KMS-11 (cell line): ENCODE results near the gene FKBP2.

ENCODE experiments used
- H2AFZ ChIP-seq: fragments of 200-600 bp; sonication (generic); 2 replicates; pipeline ENCODE4 v1.6.1; 2016; ENCODE audit warnings: antibody characterized with exemption, mixed run types, low read depth
- H3K27ac ChIP-seq: fragments of 200-600 bp; sonication (generic); 2 replicates; pipeline ENCODE4 v1.6.1; 2016; ENCODE audit warnings: mild to moderate bottlenecking, mixed run types
- H3K27me3 ChIP-seq: fragments of 200-600 bp; sonication (generic); 2 replicates; pipeline ENCODE4 v1.6.1; 2017; ENCODE audit warnings: mild to moderate bottlenecking, low read depth, mixed run types, moderate library complexity; ENCODE audit not compliant: insufficient read depth
- H3K36me3 ChIP-seq: fragments of 200-600 bp; sonication (generic); 2 replicates; pipeline ENCODE4 v1.6.1; 2017; ENCODE audit warnings: mild to moderate bottlenecking, mixed run types; ENCODE audit not compliant: insufficient read depth
- H3K4me1 ChIP-seq: fragments of 200-600 bp; sonication (generic); 2 replicates; pipeline ENCODE4 v1.6.1; 2016; ENCODE audit warnings: mild to moderate bottlenecking, low read depth, mixed run types; ENCODE audit not compliant: poor library complexity, severe bottlenecking
- H3K4me2 ChIP-seq: fragments of 200-600 bp; sonication (generic); 2 replicates; pipeline ENCODE4 v1.7.0; 2016; ENCODE audit warnings: mild to moderate bottlenecking, mixed run types
- H3K4me3 ChIP-seq: fragments of 200-600 bp; sonication (generic); IDR thresholded peaks from 2 replicates; pipeline ENCODE4 v1.6.1; 2017; ENCODE audit warnings: low read depth, low read length, mixed read lengths; ENCODE audit not compliant: insufficient read depth
- H3K79me2 ChIP-seq: fragments of 200-600 bp; sonication (generic); 2 replicates; pipeline ENCODE4 v1.6.1; 2016; ENCODE audit warnings: low read depth, mixed run types; ENCODE audit not compliant: insufficient read depth
- H3K9ac ChIP-seq: fragments of 200-600 bp; sonication (generic); 2 replicates; pipeline ENCODE4 v1.6.1; 2016; ENCODE audit warnings: mild to moderate bottlenecking, mixed run types
- H4K20me1 ChIP-seq: fragments of 200-600 bp; sonication (generic); 2 replicates; pipeline ENCODE4 v1.6.1; 2016; ENCODE audit warnings: mild to moderate bottlenecking, mixed run types; ENCODE audit not compliant: insufficient read depth
- CTCF ChIP-seq: fragments of 200-600 bp; sonication (generic); conservative IDR thresholded peaks from 2 replicates; pipeline ENCODE4 v1.6.1; 2017; ENCODE audit warnings: low read depth, mild to moderate bottlenecking, antibody characterized with exemption, low read length, moderate library complexity, mixed read lengths

FKBP2 gene

GRCh38 chr11:64246871-64247728 is 6.2 kb downstream of the FKBP2 start, which contains the start of gene PPP1R14B:
PPP1R14B (minus strand) TSS chr11:64246943; CDS start chr11:64246673, 270 bp downstream.
- peak within 1 kb of the TSS; percentile 81 for H3K9ac ChIP-seq
- H4K20me1 ChIP-seq = no peaks in the 10 kb centered on the region
- no peak within 1 kb of the TSS for H3K4me3 ChIP-seq
- peak within 1 kb of the TSS; percentile 100 for H3K4me2 ChIP-seq
- H2AFZ ChIP-seq = peak within 1 kb of the TSS; percentile 83
- H3K79me2 ChIP-seq = peaks cover 26% of the 10 kb centered on the region
- H3K27ac ChIP-seq = peak within 1 kb of the TSS; percentile 68
- no peaks in the 10 kb centered on the region for H3K27me3 ChIP-seq
- H3K4me1 ChIP-seq = peaks cover 21% of the 10 kb centered on the region
- TF ChIP-seq CTCF = 0 out of 2 replicates have a peak, but pooled peaks have one; percentile 17
- peaks cover 4% of the 10 kb centered on the region; the same call in 1 of the 2 replicates for H3K36me3 ChIP-seq

- Histone ChIP-seq H3K4me3 (no peak overlapping the region), H3K27ac (no peak overlapping the region), H3K79me2 (peaks cover 21% of the 10 kb centered on the region), H3K36me3 (peaks cover 4% of the 10 kb centered on the region; the same call in 1 of the 2 replicates), H2AFZ (peak overlapping the region; percentile 83), H4K20me1 (no peaks in the 10 kb centered on the region), H3K4me2 (peak overlapping the region; percentile 100; the same call in 1 of the 2 replicates), H3K27me3 (no peaks in the 10 kb centered on the region), H3K9ac (no peak overlapping the region), H3K4me1 (peaks cover 20% of the 10 kb centered on the region)
- TF ChIP-seq CTCF = no peak
Observed at GRCh38 chr11:64247729-64248531, 7.0 kb downstream of the FKBP2 start.

GRCh38 chr11:64248578-64248977 is 7.7 kb downstream of the FKBP2 start:
- H3K4me2 ChIP-seq = no peak overlapping the region
- no peak overlapping the region for H3K9ac ChIP-seq
- no peak overlapping the region for H3K4me3 ChIP-seq
- peaks cover 3% of the 10 kb centered on the region; the same call in 1 of the 2 replicates for H3K36me3 ChIP-seq
- no peak for TF ChIP-seq CTCF
- peaks cover 17% of the 10 kb centered on the region for H3K4me1 ChIP-seq
- peaks cover 19% of the 10 kb centered on the region for H3K79me2 ChIP-seq
- no peak overlapping the region for H3K27ac ChIP-seq
- no peaks in the 10 kb centered on the region for H3K27me3 ChIP-seq
- H2AFZ ChIP-seq = no peak overlapping the region
- H4K20me1 ChIP-seq = no peaks in the 10 kb centered on the region

- Histone ChIP-seq H2AFZ (no peak overlapping the region), H3K4me1 (peaks cover 17% of the 10 kb centered on the region), H3K4me3 (no peak overlapping the region), H3K4me2 (no peak overlapping the region), H3K9ac (no peak overlapping the region), H4K20me1 (no peaks in the 10 kb centered on the region), H3K27ac (no peak overlapping the region), H3K36me3 (no peaks in the 10 kb centered on the region), H3K27me3 (no peaks in the 10 kb centered on the region), H3K79me2 (peaks cover 16% of the 10 kb centered on the region)
- TF ChIP-seq CTCF = no peak
Observed at GRCh38 chr11:64249038-64249437, 8.1 kb downstream of the FKBP2 start.
